Measurements from ENCODE around the gene LRMDA. TPM values are rescaled to one million over a fixed set of nuclear protein-coding genes. Genes with fewer than 3 reads are reported as not detected.
A peak's percentile ranks its signal among the peaks of the same experiment; 100 is the strongest.

Gene LRMDA
- total RNA-seq, 3 donors from 2014 or later (not counting 1 experiment from before 2014, with no cell fraction given): 1.4 to 2.4 (median 2.1) TPM

GRCh38 chr10:75544993-75545706 lies 113.7 kb downstream of the LRMDA start:
- H3K4me3 Mint-ChIP-seq: no peak overlapping the region
- WGBS (ENCODE audit: insufficient coverage): 92% methylated on average over 3 of the region's 5 CpGs

DNA sequence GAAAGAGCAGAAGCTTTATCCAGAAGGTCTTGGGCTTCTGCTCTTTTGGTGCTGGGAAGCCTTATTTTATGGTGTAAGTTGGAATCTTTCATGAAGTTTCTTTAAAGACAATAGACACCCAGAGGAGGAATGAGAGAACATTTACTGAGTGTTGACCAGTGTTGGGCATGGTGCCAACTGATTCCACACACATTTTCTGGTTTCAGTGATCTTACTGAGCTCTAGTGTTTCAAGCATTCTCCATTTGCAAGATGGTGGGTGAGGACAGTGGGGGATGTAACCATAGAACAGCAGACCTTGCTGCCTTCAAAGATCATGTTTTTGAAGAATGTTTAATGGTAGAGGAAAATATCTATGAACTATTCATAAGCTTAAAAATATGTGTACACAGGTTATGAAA lies 114.6 kb downstream of the LRMDA start:
- no peak for ATAC-seq

More at GRCh38 chr10:75544993-75545706, 113.7 kb downstream of the LRMDA start:
- H3K27ac ChIP-seq (ENCODE audit: low read length): no peak overlapping the region
- TF ChIP-seq, protein P1, sequence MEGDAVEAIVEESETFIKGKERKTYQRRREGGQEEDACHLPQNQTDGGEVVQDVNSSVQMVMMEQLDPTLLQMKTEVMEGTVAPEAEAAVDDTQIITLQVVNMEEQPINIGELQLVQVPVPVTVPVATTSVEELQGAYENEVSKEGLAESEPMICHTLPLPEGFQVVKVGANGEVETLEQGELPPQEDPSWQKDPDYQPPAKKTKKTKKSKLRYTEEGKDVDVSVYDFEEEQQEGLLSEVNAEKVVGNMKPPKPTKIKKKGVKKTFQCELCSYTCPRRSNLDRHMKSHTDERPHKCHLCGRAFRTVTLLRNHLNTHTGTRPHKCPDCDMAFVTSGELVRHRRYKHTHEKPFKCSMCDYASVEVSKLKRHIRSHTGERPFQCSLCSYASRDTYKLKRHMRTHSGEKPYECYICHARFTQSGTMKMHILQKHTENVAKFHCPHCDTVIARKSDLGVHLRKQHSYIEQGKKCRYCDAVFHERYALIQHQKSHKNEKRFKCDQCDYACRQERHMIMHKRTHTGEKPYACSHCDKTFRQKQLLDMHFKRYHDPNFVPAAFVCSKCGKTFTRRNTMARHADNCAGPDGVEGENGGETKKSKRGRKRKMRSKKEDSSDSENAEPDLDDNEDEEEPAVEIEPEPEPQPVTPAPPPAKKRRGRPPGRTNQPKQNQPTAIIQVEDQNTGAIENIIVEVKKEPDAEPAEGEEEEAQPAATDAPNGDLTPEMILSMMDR (IDR thresholded peaks at IDR 0.05): no peak
- no peak for DNase-seq
- Mint-ChIP-seq H3K27ac (no peak overlapping the region), H3K9me3 (no peaks in the 10 kb centered on the region), H3K4me1 (peaks cover 7 to 8% of the 10 kb centered on the region in 2 donors), H3K36me3 (no peaks in the 10 kb centered on the region), H3K27me3 (ENCODE audit: low read depth in 2 of 2) (peaks cover 6 to 26% of the 10 kb centered on the region in 2 donors)
- intact Hi-C loops (cut with micrococcal nuclease): no loop called here
- no peaks in the 10 kb centered on the region for H3K36me3 ChIP-seq (ENCODE audit: control insufficient read depth, insufficient read depth, low read length)
- H3K4me1 ChIP-seq (ENCODE audit: control insufficient read depth, insufficient read depth, low read length): no peaks in the 10 kb centered on the region
- no peaks in the 10 kb centered on the region for H3K9me3 ChIP-seq (ENCODE audit: control insufficient read depth, insufficient read depth, low read length)
- ATAC-seq: no peak
- no peak overlapping the region for H3K4me3 ChIP-seq (ENCODE audit: low read length)
- H3K27me3 ChIP-seq (ENCODE audit: control insufficient read depth, insufficient read depth, low read length): no peaks in the 10 kb centered on the region

GRCh38 chr10:75547391-75548298 lies 116.2 kb downstream of the LRMDA start:
- ATAC-seq: peak in 2 of 3 donors; percentile 51 to 59
- Mint-ChIP-seq H3K36me3 (no peaks in the 10 kb centered on the region), H3K4me1 (peaks cover 7 to 8% of the 10 kb centered on the region in 2 donors), H3K27ac (no peak overlapping the region), H3K27me3 (ENCODE audit: low read depth in 2 of 2) (peaks cover 8 to 30% of the 10 kb centered on the region in 2 donors), H3K9me3 (peaks cover 2% of the 10 kb centered on the region in 2 donors), H3K4me3 (no peak overlapping the region)
- H3K9me3 ChIP-seq (ENCODE audit: control insufficient read depth, insufficient read depth, low read length): no peaks in the 10 kb centered on the region
- no peaks in the 10 kb centered on the region for H3K36me3 ChIP-seq (ENCODE audit: control insufficient read depth, insufficient read depth, low read length)
- intact Hi-C loops (cut with micrococcal nuclease): no loop called here
- TF ChIP-seq, protein P1 (IDR thresholded peaks at IDR 0.05): no peak
- H3K4me1 ChIP-seq (ENCODE audit: control insufficient read depth, insufficient read depth, low read length): no peaks in the 10 kb centered on the region
- no peak for DNase-seq
- H3K4me3 ChIP-seq (ENCODE audit: low read length): no peak overlapping the region
- 24% methylated on average over 6 of the region's 7 CpGs for WGBS (ENCODE audit: insufficient coverage)
- no peak overlapping the region for H3K27ac ChIP-seq (ENCODE audit: low read length)
- H3K27me3 ChIP-seq (ENCODE audit: control insufficient read depth, insufficient read depth, low read length): no peaks in the 10 kb centered on the region

More for the DNA sequence above, 114.6 kb downstream of the LRMDA start:
- intact Hi-C loops (cut with micrococcal nuclease): no loop called here
- no peak for DNase-seq
- no peaks in the 10 kb centered on the region for H3K4me1 ChIP-seq (ENCODE audit: control insufficient read depth, insufficient read depth, low read length)
- no peaks in the 10 kb centered on the region for H3K36me3 ChIP-seq (ENCODE audit: control insufficient read depth, insufficient read depth, low read length)
- Mint-ChIP-seq H3K27me3 (ENCODE audit: low read depth in 2 of 2) (peaks cover 6 to 26% of the 10 kb centered on the region in 2 donors), H3K4me3 (no peak overlapping the region), H3K27ac (no peak overlapping the region), H3K36me3 (no peaks in the 10 kb centered on the region), H3K4me1 (peaks cover 7 to 8% of the 10 kb centered on the region in 2 donors), H3K9me3 (no peaks in the 10 kb centered on the region)
- no peak overlapping the region for H3K27ac ChIP-seq (ENCODE audit: low read length)
- H3K27me3 ChIP-seq (ENCODE audit: control insufficient read depth, insufficient read depth, low read length): no peaks in the 10 kb centered on the region
- no peak overlapping the region for H3K4me3 ChIP-seq (ENCODE audit: low read length)
- no peaks in the 10 kb centered on the region for H3K9me3 ChIP-seq (ENCODE audit: control insufficient read depth, insufficient read depth, low read length)
- TF ChIP-seq, protein P1 (IDR thresholded peaks at IDR 0.05): no peak

Data from natural killer cell (primary cell).